Sigmoid colon (tissue), 4 donors: ENCODE results near the gene SEC16A.

Experiments
- CTCF ChIP-seq, 4 experiments: fragments of 450-650 bp in 3 of 4; fragments of 200-600 bp in 1 of 4; IDR thresholded peaks; one replicate each; pipeline ENCODE4 v1.5.1; 2016 to 2019; ENCODE audit warnings: antibody characterized with exemption in 4 of 4, mild to moderate bottlenecking in 3 of 4, moderate library complexity in 2 of 4
- EP300 ChIP-seq, 4 donors: sonication (generic); formaldehyde crosslinking; IDR thresholded peaks; one replicate each; pipeline ENCODE4 v1.6.1; 2017; ENCODE audit warnings: antibody characterized with exemption in 4 of 4
- POLR2A ChIP-seq, 2 donors: fragments of 450-650 bp; IDR thresholded peaks; one replicate each; pipeline ENCODE4 v1.6.1; 2016; ENCODE audit warnings: antibody characterized with exemption in 2 of 2, mild to moderate bottlenecking in 2 of 2, moderate library complexity in 2 of 2

- TF ChIP-seq CTCF (IDR thresholded peaks at IDR 0.05) (no peak), EP300 (IDR thresholded peaks at IDR 0.05) (no peak), POLR2A (IDR thresholded peaks at IDR 0.05) (no peak)
These were observed 16.7 kb downstream of the SEC16A start for GRCh38 chr9:136466155-136466541.
